HepG2 (cell line): ENCODE data around the gene CNDP1. TPM values are rescaled to one million over a fixed set of nuclear protein-coding genes. Genes with fewer than 3 reads are reported as not detected.

Experiments
- ATAC-seq: fragments of 200-7000 bp; cut with Tn5 transposase; 3 replicates; pipeline ENCODE4 v1.9.1; 2020; ENCODE audit warnings: mild to moderate bottlenecking, moderate library complexity
- BruUV-seq: library from RNA; stranded (reverse); fragments of 400-500 nt; replicated peaks from 2 replicates; lab custom pipeline; 2021; lab: Mats Ljungman, UMichigan
- CTCF ChIA-PET: fragments of 300-600 bp; formaldehyde crosslinking; extraction: SDS; loops from one replicate; lab custom pipeline; 2021; ENCODE audit warnings: low total read pairs, inconsistent platforms, low intra/inter-chr PET ratio; lab: Yijun Ruan, JAX
- POLR2A ChIA-PET: fragments of 350-600 bp; sonication (Branson Sonifier 250); formaldehyde crosslinking; loops from one replicate; lab custom pipeline; 2020; ENCODE audit warnings: antibody characterized with exemption, inconsistent platforms; lab: Yijun Ruan, JAX
- DNase-seq: peaks from one replicate; pipeline ENCODE4 v3.0.0-alpha.2; 2015; ENCODE audit warnings: low spot score
- FAIRE-seq: peaks from 3 replicates; lab custom pipeline; 2011; peaks lifted over from hg19 to GRCh38; lab: Jason Lieb, UNC
- H2AFZ ChIP-seq: one replicate; pipeline ENCODE4 v1.6.1; 2011; ENCODE audit warnings: low read length, inconsistent platforms
- H3K27ac ChIP-seq: fragments of 300-600 bp; 3 replicates; pipeline ENCODE4 v1.8.0; 2011; ENCODE audit warnings: mixed run types, mild to moderate bottlenecking, mixed read lengths, low read length, inconsistent platforms; ENCODE audit not compliant: insufficient read depth; ENCODE audit errors: extremely low read length
- H3K27me3 ChIP-seq, 2 experiments: fragments of 200-600 bp in 1 of 2; 2 replicates in 1 of 2; 3 replicates in 1 of 2; pipeline versions ENCODE4 v1.6.0 to v1.8.0; 2011; ENCODE audit warnings: low read length in 2 of 2, mild to moderate bottlenecking in 2 of 2, moderate library complexity in 2 of 2, inconsistent platforms in 1 of 2; ENCODE audit not compliant: insufficient read depth in 2 of 2, control insufficient read depth in 1 of 2
- H3K36me3 ChIP-seq, 2 experiments: fragments of 200-600 bp in 1 of 2; replicated peaks in 1 of 2; 2 replicates in 1 of 2; 3 replicates in 1 of 2; pipeline versions ENCODE4 v1.5.1 to v1.8.0; 2011; ENCODE audit warnings: low read length in 2 of 2, inconsistent platforms in 1 of 2; ENCODE audit not compliant: insufficient read depth in 2 of 2, control insufficient read depth in 1 of 2
- H3K4me1 ChIP-seq: 2 replicates; pipeline ENCODE4 v1.5.1; 2012; ENCODE audit warnings: low read length, inconsistent platforms; ENCODE audit not compliant: insufficient read depth
- H3K4me2 ChIP-seq: 2 replicates; pipeline ENCODE4 v1.6.0; 2011; ENCODE audit warnings: low read depth, low read length, inconsistent platforms
- H3K4me3 ChIP-seq, 3 experiments: fragments of 200-600 bp in 1 of 3; sonication (generic), shearing (Covaris generic) in 1 of 3; replicated peaks in 1 of 3; 2 replicates each; pipeline ENCODE4 v1.5.1; 2011 to 2016; ENCODE audit warnings: low read length in 3 of 3, inconsistent platforms in 2 of 3, low read depth in 2 of 3, mild to moderate bottlenecking in 2 of 3, control low read depth in 1 of 3, mixed read lengths in 1 of 3; ENCODE audit not compliant: insufficient read depth in 1 of 3
- H3K79me2 ChIP-seq: one replicate; pipeline ENCODE4 v1.6.1; 2011; ENCODE audit warnings: low read length, inconsistent platforms; ENCODE audit not compliant: insufficient read depth
- H3K9ac ChIP-seq: 2 replicates; pipeline ENCODE4 v1.6.0; 2011; ENCODE audit warnings: mild to moderate bottlenecking, low read depth, low read length, inconsistent platforms; ENCODE audit not compliant: insufficient read depth
- H3K9me3 ChIP-seq: 2 replicates; pipeline ENCODE4 v1.5.1; 2012; ENCODE audit warnings: mild to moderate bottlenecking, low read length
- H4K20me1 ChIP-seq: 2 replicates; pipeline ENCODE4 v1.6.0; 2011; ENCODE audit warnings: inconsistent platforms, mild to moderate bottlenecking, low read length, moderate library complexity; ENCODE audit not compliant: insufficient read depth
- BCL6 ChIP-seq: IDR thresholded peaks from 2 replicates; pipeline ENCODE4 v1.6.1; 2016; ENCODE audit warnings: missing genetic modification reagents, missing compliant biosample characterization
- CBFB ChIP-seq: sonication (generic); formaldehyde crosslinking; IDR thresholded peaks from 2 replicates; pipeline ENCODE4 v1.4.0; 2020; ENCODE audit warnings: missing genetic modification reagents
- FOXK2 ChIP-seq: fragments of 450-650 bp; IDR thresholded peaks from 2 replicates; pipeline ENCODE4 v1.6.1; 2016
- HOXD1 ChIP-seq: sonication (generic); formaldehyde crosslinking; IDR thresholded peaks from 2 replicates; pipeline ENCODE4 v1.5.0; 2020; ENCODE audit warnings: missing genetic modification reagents
- KLF9 ChIP-seq: IDR thresholded peaks from 2 replicates; pipeline ENCODE4 v1.6.1; 2016; ENCODE audit warnings: low read depth
- MTF2 ChIP-seq: sonication (generic); formaldehyde crosslinking; IDR thresholded peaks from 2 replicates; pipeline ENCODE4 v1.5.0; 2020; ENCODE audit warnings: missing genetic modification reagents, borderline replicate concordance
- NFE2 ChIP-seq: sonication (generic); formaldehyde crosslinking; IDR thresholded peaks from 2 replicates; pipeline ENCODE4 v1.4.0; 2020; ENCODE audit warnings: missing genetic modification reagents
- RBFOX2 ChIP-seq: fragments of 200-400 bp; formaldehyde crosslinking; IDR thresholded peaks from 2 replicates; pipeline ENCODE4 v1.6.1; 2017; ENCODE audit warnings: low read depth, mild to moderate bottlenecking, low read length
- ZBTB42 ChIP-seq: sonication (generic); formaldehyde crosslinking; IDR thresholded peaks from 2 replicates; pipeline ENCODE4 v1.5.0; 2020; ENCODE audit warnings: mild to moderate bottlenecking, missing genetic modification reagents
- ZFP1 ChIP-seq: IDR thresholded peaks from 2 replicates; pipeline ENCODE4 v1.6.1; 2016
- ZNF121 ChIP-seq: sonication (generic); formaldehyde crosslinking; IDR thresholded peaks from 2 replicates; pipeline ENCODE4 v1.5.0; 2020; ENCODE audit warnings: mild to moderate bottlenecking, missing genetic modification reagents
- ZNF644 ChIP-seq: IDR thresholded peaks from 2 replicates; pipeline ENCODE4 v1.6.1; 2016; ENCODE audit warnings: low read depth
- ZNF746 ChIP-seq: sonication (generic); formaldehyde crosslinking; IDR thresholded peaks from 2 replicates; pipeline ENCODE4 v1.8.0; 2022; ENCODE audit warnings: mild to moderate bottlenecking, missing genetic modification reagents
- WGBS: methylation state at CpG from one replicate; pipeline ENCODE4 v1.1.6; 2017; ENCODE audit warnings: low lambda C conversion rate; 5-methylcytosine and 5-hydroxymethylcytosine counted together
- in situ Hi-C: cut with HindIII; loops from 2 replicates; pipeline ENCODE4 v1.10.0; 2017; ENCODE audit warnings: low pct_unique_long_range_greater_than_20kb; ENCODE audit not compliant: extremely low pct_ligation_motif_present
- intact Hi-C: fragments of 100-400 bp; cut with micrococcal nuclease; formaldehyde crosslinking; loops from one replicate; pipeline ENCODE4 v1.10.0; 2022; ENCODE audit not compliant: unreplicated experiment
- polyA plus RNA-seq, 8 experiments: library from polyadenylated mRNA; depleted of rRNA in 3 of 8; stranded (reverse) in 7 of 8; unstranded in 1 of 8; fragments of >200 nt; fragmentation: Illumina TruSeq in 4 of 8; extraction: Trizol in 4 of 8; gene quantifications; 2 replicates each; pipeline versions ENCODE4 v1.2.1 to v1.2.3, GENCODE V29; 2011 to 2016; ENCODE audit warnings: low read depth in 4 of 8, missing spikeins in 1 of 8, mixed read lengths in 1 of 8; ENCODE audit not compliant: insufficient read depth in 1 of 8
- total RNA-seq, 5 experiments: library from RNA; depleted of rRNA; stranded (reverse); fragments of >200 nt; fragmentation: Illumina TruSeq; extraction: Trizol; gene quantifications; 2 replicates each; pipeline ENCODE4 v1.2.3, GENCODE V29; 2016; ENCODE audit warnings: low read depth in 1 of 5
- TF ChIP-seq, protein P1 (sequence below): sonication (generic); IDR thresholded peaks from 2 replicates; pipeline ENCODE4 v1.6.1; 2016; ENCODE audit warnings: low read depth, borderline replicate concordance
- TF ChIP-seq, protein P2 (sequence below): sonication (generic); formaldehyde crosslinking; IDR thresholded peaks from 2 replicates; pipeline ENCODE4 v1.9.0; 2021; ENCODE audit warnings: missing genetic modification reagents, mild to moderate bottlenecking, borderline replicate concordance
- TF ChIP-seq, protein P3 (sequence below), 2 experiments: sonication (generic) in 1 of 2; formaldehyde crosslinking in 1 of 2; IDR thresholded peaks; 2 replicates each; pipeline versions ENCODE4 v1.5.1 to v1.6.1; 2011 to 2020; ENCODE audit warnings: borderline replicate concordance in 1 of 2, low read depth in 1 of 2, low read length in 1 of 2, mild to moderate bottlenecking in 1 of 2, missing genetic modification reagents in 1 of 2, moderate library complexity in 1 of 2
- TF ChIP-seq, protein P4 (sequence below): sonication (generic); formaldehyde crosslinking; IDR thresholded peaks from 2 replicates; pipeline ENCODE4 v1.5.0; 2020; ENCODE audit warnings: mild to moderate bottlenecking, missing genetic modification reagents

CNDP1 gene
- total and polyA plus RNA-seq, 2 of the 13 experiments (the other 11 are each of a cell fraction or from before 2014, with no cell fraction given): 0.01 TPM; not detected in 1

DNA sequence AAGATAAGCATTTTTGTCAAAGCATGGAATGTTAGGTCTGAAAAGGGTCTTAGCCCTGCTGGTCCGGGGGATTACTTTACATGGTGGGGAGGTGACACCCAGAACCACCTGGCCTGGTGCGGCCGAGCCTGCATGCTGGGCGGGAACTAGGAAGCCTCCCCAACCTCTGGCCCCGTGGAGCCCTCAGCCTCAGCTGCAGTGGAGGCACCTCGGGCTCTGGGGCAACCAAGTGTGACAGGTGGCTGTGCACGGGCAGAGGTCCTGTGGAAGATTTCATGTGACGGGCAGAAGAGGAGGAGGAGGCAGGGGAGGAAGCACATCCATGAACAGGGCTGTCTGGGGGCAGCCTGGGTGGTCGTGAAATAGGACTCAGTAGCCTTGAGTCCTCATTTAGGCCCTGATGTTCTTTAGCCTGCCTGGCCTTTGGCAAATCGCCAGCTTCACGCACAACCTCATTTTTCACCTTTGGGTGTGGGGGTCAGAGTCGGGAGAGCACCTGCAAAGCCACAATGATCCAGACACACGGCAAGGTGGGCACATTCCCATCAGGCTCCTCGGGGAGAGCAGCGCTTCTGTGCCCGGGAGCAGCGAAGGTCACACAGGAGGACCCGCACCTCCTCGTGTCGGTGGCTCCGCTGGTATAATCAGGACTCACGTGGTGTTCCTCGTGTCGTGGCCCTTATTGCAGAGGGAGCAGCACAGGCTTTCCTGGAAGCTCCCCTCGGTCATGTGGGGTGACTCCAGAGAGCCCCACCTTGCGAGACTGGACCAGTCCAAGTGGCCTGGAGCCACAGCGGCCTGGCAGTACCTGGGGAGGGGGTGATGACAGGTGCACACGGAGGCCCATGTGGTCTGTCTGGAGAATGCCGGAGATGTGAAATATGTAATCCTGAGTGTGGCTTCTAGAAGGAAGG, 24.2 kb upstream of the CNDP1 start (continued):
- TF ChIP-seq ZNF121 (CRISPR knock-in tag) (no peak), MTF2 (CRISPR knock-in tag) (no peak), RBFOX2 (peak; percentile 23; the same call in 1 of the 2 replicates)
- TF ChIP-seq, protein P1, sequence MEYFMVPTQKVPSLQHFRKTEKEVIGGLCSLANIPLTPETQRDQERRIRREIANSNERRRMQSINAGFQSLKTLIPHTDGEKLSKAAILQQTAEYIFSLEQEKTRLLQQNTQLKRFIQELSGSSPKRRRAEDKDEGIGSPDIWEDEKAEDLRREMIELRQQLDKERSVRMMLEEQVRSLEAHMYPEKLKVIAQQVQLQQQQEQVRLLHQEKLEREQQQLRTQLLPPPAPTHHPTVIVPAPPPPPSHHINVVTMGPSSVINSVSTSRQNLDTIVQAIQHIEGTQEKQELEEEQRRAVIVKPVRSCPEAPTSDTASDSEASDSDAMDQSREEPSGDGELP: no peak
- TF ChIP-seq, protein P2, sequence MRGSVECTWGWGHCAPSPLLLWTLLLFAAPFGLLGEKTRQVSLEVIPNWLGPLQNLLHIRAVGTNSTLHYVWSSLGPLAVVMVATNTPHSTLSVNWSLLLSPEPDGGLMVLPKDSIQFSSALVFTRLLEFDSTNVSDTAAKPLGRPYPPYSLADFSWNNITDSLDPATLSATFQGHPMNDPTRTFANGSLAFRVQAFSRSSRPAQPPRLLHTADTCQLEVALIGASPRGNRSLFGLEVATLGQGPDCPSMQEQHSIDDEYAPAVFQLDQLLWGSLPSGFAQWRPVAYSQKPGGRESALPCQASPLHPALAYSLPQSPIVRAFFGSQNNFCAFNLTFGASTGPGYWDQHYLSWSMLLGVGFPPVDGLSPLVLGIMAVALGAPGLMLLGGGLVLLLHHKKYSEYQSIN: no peak
- TF ChIP-seq, all 625 proteins: peak for 4

DNA sequence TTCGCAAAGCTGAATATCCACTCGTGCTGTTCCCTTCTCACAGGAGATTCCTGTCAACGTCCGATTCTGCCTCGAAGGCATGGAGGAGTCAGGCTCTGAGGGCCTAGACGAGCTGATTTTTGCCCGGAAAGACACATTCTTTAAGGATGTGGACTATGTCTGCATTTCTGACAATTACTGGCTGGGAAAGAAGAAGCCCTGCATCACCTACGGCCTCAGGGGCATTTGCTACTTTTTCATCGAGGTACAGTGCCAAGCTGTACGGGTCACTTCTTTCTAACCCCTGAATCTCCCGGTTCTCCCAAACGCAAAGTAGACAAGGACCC, 23.6 kb upstream of the CNDP1 start:
- H3K4me3 ChIP-seq: no peak overlapping the region
- H3K9ac ChIP-seq: no peak overlapping the region
- H3K4me2 ChIP-seq: no peak overlapping the region
- H3K79me2 ChIP-seq: no peaks in the 10 kb centered on the region
- peaks cover 10% of the 10 kb centered on the region for H3K4me1 ChIP-seq
- in situ Hi-C loops: no loop called here
- no peaks in the 10 kb centered on the region for H4K20me1 ChIP-seq
- no peak overlapping the region for H2AFZ ChIP-seq
- CTCF ChIA-PET: no interaction called here
- no peaks in the 10 kb centered on the region for H3K27me3 ChIP-seq
- DNase-seq (no peak), FAIRE-seq (no peak), ATAC-seq (no peak)
- peaks cover 33 to 90% of the 10 kb centered on the region in 2 experiments for H3K36me3 ChIP-seq
- POLR2A ChIA-PET: interaction anchor here (1.0 kb wide), 1 partner anchor 31 kb away, joined by 3 read pairs; no protein-coding TSS in a partner anchor
- intact Hi-C loops: no loop called here
- WGBS: 97% methylated on average over 11 of the region's 12 CpGs
- no peak overlapping the region for H3K27ac ChIP-seq
- H3K9me3 ChIP-seq: no peaks in the 10 kb centered on the region
- BruUV-seq: no TSS peak
- TF ChIP-seq, protein P3, sequence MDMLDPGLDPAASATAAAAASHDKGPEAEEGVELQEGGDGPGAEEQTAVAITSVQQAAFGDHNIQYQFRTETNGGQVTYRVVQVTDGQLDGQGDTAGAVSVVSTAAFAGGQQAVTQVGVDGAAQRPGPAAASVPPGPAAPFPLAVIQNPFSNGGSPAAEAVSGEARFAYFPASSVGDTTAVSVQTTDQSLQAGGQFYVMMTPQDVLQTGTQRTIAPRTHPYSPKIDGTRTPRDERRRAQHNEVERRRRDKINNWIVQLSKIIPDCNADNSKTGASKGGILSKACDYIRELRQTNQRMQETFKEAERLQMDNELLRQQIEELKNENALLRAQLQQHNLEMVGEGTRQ (IDR thresholded peaks at IDR 0.05; ENCODE audit: low read depth, low read length): no peak
- TF ChIP-seq, protein P3 (CRISPR knock-in tag; IDR thresholded peaks at IDR 0.05; ENCODE audit: borderline replicate concordance): no peak
- TF ChIP-seq ZNF746 (CRISPR knock-in tag): no peak
- TF ChIP-seq FOXK2: no peak
- no peak for TF ChIP-seq BCL6 (CRISPR knock-in tag)
- TF ChIP-seq HOXD1: no peak
- TF ChIP-seq NFE2 (CRISPR knock-in tag): no peak
- TF ChIP-seq ZFP1: no peak
- no peak for TF ChIP-seq ZNF644 (CRISPR knock-in tag)
- TF ChIP-seq KLF9 (CRISPR knock-in tag): no peak
- TF ChIP-seq, protein P4, sequence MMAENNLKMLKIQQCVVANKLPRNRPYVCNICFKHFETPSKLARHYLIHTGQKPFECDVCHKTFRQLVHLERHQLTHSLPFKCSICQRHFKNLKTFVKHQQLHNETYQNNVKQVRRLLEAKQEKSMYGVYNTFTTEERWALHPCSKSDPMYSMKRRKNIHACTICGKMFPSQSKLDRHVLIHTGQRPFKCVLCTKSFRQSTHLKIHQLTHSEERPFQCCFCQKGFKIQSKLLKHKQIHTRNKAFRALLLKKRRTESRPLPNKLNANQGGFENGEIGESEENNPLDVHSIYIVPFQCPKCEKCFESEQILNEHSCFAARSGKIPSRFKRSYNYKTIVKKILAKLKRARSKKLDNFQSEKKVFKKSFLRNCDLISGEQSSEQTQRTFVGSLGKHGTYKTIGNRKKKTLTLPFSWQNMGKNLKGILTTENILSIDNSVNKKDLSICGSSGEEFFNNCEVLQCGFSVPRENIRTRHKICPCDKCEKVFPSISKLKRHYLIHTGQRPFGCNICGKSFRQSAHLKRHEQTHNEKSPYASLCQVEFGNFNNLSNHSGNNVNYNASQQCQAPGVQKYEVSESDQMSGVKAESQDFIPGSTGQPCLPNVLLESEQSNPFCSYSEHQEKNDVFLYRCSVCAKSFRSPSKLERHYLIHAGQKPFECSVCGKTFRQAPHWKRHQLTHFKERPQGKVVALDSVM (CRISPR knock-in tag): no peak
- TF ChIP-seq ZBTB42 (CRISPR knock-in tag): no peak
- TF ChIP-seq CBFB: no peak
